Neural crest cell (in vitro differentiated cells): ENCODE data around the gene LRRIQ3. TPM values are rescaled to one million over a fixed set of nuclear protein-coding genes. Genes with fewer than 3 reads are reported as not detected.

Source experiments
- DNase-seq: peaks from one replicate; pipeline ENCODE4 v3.0.0; 2021; ENCODE audit warnings: low read depth, mixed read lengths, low spot score
- H3K27ac Mint-ChIP-seq: one replicate; pipeline ENCODE4 v1.8.0; 2021; ENCODE audit warnings: mild to moderate bottlenecking, mixed read lengths; ENCODE audit not compliant: unreplicated experiment
- H3K27me3 Mint-ChIP-seq: 2 replicates; pipeline ENCODE4 v1.8.0; 2021; ENCODE audit warnings: low read depth, mild to moderate bottlenecking, mixed read lengths
- H3K36me3 Mint-ChIP-seq: 2 replicates; pipeline ENCODE4 v1.8.0; 2021; ENCODE audit warnings: low read depth, mild to moderate bottlenecking, mixed read lengths
- H3K4me1 Mint-ChIP-seq: 2 replicates; pipeline ENCODE4 v1.8.0; 2021; ENCODE audit warnings: mixed read lengths
- H3K4me3 Mint-ChIP-seq: one replicate; pipeline ENCODE4 v1.8.0; 2021; ENCODE audit warnings: mild to moderate bottlenecking, mixed read lengths
- H3K9me3 Mint-ChIP-seq: 2 replicates; pipeline ENCODE4 v1.8.0; 2021; ENCODE audit warnings: mixed read lengths
- long read RNA-seq: library from polyadenylated mRNA; unstranded; transcript quantifications from one replicate; pipeline ENCODE4 v2.0.0, GENCODE V29; 2020
- total RNA-seq: library from RNA; stranded (reverse); gene quantifications from 2 replicates; pipeline ENCODE4 v1.2.1, GENCODE V29; 2021
- TF ChIP-seq, protein P1 (sequence below): fragments of 200-600 bp; sonication (generic); conservative IDR thresholded peaks from 2 replicates; pipeline ENCODE4 v1.5.0; 2021; ENCODE audit warnings: antibody characterized with exemption, mild to moderate bottlenecking

The LRRIQ3 gene, protein sequence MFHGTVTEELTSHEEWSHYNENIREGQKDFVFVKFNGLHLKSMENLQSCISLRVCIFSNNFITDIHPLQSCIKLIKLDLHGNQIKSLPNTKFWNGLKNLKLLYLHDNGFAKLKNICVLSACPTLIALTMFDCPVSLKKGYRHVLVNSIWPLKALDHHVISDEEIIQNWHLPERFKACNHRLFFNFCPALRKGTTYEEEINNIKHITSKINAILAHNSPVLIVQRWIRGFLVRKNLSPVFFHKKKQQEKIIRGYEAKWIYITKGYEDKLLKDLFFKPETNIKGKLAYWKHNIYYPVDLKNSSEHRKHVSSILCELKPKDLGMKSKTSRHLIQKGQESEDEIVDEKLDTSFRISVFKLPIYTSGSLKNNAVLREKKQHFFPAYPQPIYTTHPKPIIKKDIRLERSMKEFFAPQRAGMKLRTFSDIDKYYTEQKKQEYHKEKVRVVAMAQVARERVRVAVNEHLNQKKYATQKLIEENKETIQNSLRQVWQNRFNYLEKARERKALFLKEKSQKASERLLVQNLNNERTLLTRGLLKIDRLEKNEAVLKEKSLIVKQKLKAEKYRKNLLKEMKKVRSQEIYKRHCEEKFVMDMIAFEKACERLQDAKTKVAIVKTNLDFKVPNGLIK
- 0.35 and 0.57 TPM in 2 replicates for total RNA-seq
- long read RNA-seq: 0 reads

DNA sequence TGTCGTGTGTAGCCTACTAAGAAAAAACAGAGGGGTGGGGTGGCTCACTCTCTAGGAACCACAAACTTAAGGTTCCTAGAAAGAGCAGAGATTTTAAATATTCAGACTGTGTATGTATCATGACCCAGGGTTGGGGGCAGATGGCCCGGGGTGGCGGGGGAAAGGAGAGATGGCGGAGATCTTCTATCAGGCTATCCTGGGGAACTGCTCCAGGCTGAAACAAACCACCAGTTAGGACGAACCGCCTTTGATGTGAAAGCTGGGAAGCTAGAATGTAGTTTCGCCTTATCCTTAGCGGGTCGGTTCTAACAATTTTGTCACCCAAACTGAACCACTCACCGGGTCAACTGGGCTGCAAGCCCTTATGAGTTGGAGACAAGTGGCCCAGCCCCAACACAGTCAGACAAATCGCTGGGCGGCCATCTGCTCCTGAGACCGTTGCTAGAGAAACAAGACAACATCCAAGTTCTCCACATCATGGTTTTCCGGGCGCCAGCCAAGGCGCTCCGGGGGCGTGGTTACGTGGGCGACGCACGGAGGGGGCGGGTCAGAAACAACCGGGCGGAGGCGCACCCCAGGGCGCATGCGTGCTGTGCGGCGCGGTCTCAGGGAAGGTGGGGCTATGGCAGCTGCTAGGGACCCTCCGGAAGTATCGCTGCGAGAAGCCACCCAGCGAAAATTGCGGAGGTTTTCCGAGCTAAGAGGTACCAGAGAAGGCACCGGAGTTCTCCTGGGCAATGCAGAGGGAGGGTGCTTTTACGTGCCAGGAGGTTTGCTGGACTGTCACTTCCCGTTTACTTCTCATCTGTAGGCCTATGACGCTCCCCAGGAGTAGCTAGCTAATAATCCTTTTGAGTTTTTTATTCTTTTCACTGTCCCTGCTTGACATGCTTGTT is at the start of gene LRRIQ3, which contains the start of gene FPGT:
LRRIQ3 (minus strand) TSS at position 520 of the 896 bp plus-strand sequence. CDS start 14,492 bp downstream, outside the sequence.
FPGT (plus strand) TSS at position 586 of the 896 bp plus-strand sequence; CDS start at position 623, 37 bp downstream.
- TF ChIP-seq, protein P1, sequence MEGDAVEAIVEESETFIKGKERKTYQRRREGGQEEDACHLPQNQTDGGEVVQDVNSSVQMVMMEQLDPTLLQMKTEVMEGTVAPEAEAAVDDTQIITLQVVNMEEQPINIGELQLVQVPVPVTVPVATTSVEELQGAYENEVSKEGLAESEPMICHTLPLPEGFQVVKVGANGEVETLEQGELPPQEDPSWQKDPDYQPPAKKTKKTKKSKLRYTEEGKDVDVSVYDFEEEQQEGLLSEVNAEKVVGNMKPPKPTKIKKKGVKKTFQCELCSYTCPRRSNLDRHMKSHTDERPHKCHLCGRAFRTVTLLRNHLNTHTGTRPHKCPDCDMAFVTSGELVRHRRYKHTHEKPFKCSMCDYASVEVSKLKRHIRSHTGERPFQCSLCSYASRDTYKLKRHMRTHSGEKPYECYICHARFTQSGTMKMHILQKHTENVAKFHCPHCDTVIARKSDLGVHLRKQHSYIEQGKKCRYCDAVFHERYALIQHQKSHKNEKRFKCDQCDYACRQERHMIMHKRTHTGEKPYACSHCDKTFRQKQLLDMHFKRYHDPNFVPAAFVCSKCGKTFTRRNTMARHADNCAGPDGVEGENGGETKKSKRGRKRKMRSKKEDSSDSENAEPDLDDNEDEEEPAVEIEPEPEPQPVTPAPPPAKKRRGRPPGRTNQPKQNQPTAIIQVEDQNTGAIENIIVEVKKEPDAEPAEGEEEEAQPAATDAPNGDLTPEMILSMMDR: no peak
- Mint-ChIP-seq H3K9me3 (no peaks in the 10 kb centered on the region), H3K27me3 (no peaks in the 10 kb centered on the region), H3K4me1 (peaks cover 22% of the 10 kb centered on the region), H3K4me3 (peak within 1 kb of the TSS; percentile 94), H3K36me3 (no peaks in the 10 kb centered on the region), H3K27ac (peak within 1 kb of the TSS; percentile 92)
- peak; percentile 93 for DNase-seq

DNA sequence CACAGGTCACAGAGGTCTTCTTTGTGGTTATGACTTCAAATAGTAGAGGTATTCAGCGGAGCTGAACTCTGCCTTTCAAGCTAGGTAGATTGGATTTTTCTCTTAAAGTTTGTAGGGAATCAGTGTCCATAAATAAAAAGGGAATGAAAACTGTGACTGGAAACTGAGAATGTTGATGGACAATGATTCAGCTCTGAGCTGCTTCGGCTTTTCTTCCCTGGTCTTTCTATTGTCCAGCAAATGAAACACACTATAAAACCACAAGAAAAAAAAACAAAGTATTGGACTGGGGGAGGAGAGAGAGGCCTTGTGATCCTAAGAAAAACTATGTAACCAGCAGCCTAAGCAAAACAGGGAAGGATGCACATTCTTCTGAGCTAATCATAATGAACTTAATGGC is 48.3 kb upstream of the LRRIQ3 start:
- no peaks in the 10 kb centered on the region for H3K27me3 Mint-ChIP-seq
- H3K27ac Mint-ChIP-seq: peak overlapping the region; percentile 82
- peaks cover 8% of the 10 kb centered on the region for H3K36me3 Mint-ChIP-seq
- no peak for DNase-seq
- peak overlapping the region; percentile 28 for H3K4me3 Mint-ChIP-seq
- peaks cover 38% of the 10 kb centered on the region for H3K4me1 Mint-ChIP-seq
- H3K9me3 Mint-ChIP-seq: peaks cover 3% of the 10 kb centered on the region
- TF ChIP-seq, protein P1: no peak

DNA sequence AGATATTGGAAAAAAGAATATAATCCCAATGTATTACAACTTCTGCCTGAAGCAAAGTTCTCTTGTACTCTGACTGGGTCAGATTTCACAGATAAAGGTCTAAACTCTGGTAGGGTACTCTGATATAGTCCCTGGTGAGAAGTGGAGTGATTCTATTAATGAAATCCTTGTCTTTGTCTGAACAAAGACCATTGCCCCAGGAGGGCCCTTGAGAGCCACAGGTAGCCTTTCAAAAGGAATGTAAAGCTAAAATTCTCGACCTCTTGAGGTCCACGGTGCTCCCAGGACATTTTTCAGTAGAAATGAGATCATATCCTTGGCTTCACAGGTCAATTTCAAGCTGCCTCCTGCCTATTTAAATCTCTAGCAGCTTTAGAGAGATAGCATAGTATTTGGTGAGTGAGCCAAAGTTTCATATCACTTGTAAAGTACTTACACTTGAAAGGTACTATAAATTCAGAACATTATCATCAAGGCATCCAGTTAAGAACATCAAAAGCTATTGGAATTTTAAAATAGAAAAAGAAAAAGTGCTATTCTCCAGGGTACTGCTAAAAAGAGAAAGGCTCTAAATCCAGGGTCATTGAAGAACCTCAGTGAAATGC is 47.3 kb upstream of the LRRIQ3 start:
- H3K27me3 Mint-ChIP-seq: no peaks in the 10 kb centered on the region
- peak overlapping the region; percentile 78 for H3K27ac Mint-ChIP-seq
- TF ChIP-seq, protein P1: no peak
- H3K9me3 Mint-ChIP-seq: peaks cover 3% of the 10 kb centered on the region
- no peak for DNase-seq
- H3K4me1 Mint-ChIP-seq: peaks cover 38% of the 10 kb centered on the region
- no peak overlapping the region for H3K4me3 Mint-ChIP-seq
- H3K36me3 Mint-ChIP-seq: peaks cover 8% of the 10 kb centered on the region

DNA sequence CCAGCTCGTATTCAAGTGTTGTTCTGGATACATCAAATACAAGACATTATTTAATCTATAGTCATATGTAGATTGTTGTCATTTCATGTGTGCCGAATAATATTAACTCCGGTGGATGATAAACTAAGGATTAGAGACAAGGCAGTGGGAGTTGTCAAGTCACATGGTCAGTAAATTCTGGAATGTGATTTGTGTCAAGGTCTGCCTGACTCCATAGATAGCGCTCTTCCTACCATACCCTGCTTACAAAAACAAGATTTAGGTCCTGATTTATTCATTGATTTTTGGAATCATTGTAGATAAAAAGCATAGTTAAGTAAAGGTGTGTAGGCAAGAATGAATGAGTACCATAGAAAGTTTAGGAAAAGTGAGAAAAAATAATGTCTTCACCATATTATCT is 39.8 kb upstream of the LRRIQ3 start:
- H3K36me3 Mint-ChIP-seq: peaks cover 3% of the 10 kb centered on the region
- DNase-seq: no peak
- peaks cover 5% of the 10 kb centered on the region for H3K4me1 Mint-ChIP-seq
- peaks cover 2% of the 10 kb centered on the region for H3K9me3 Mint-ChIP-seq
- TF ChIP-seq, protein P1: no peak
- no peak overlapping the region for H3K4me3 Mint-ChIP-seq
- H3K27me3 Mint-ChIP-seq: no peaks in the 10 kb centered on the region
- H3K27ac Mint-ChIP-seq: no peak overlapping the region

DNA sequence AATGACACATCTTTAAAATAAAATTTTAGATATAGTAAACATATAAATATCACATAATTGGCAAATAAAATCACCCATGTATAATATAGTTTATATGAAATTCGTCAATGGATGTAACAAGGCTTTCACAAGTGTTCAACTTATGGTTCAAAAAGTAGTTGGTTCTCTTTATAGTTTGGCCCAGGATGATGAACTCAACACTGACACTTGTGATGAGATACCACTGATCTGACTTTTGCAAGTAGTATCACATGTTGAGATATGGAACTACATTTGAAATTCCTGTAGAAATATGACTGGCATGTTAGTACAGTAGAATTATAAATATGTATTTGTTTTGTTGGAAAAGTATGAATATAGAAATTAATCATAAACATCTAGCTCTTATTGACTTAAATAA is 39.1 kb upstream of the LRRIQ3 start:
- H3K4me3 Mint-ChIP-seq: no peak overlapping the region
- DNase-seq: no peak
- no peak overlapping the region for H3K27ac Mint-ChIP-seq
- no peaks in the 10 kb centered on the region for H3K27me3 Mint-ChIP-seq
- TF ChIP-seq, protein P1: no peak
- peaks cover 5% of the 10 kb centered on the region for H3K36me3 Mint-ChIP-seq
- H3K9me3 Mint-ChIP-seq: peaks cover 5% of the 10 kb centered on the region
- peaks cover 5% of the 10 kb centered on the region for H3K4me1 Mint-ChIP-seq
